ENCODE results near the gene BOC. TPM values are rescaled to one million over a fixed set of nuclear protein-coding genes. Genes with fewer than 3 reads are reported as not detected.

Gene BOC
- total RNA-seq, 2 experiments from 2014 or later = not detected

- Histone ChIP-seq H3K4me3 (ENCODE audit: low read length) (no peak overlapping the region), H3K27me3 (ENCODE audit: control insufficient read depth in 1 of 2, insufficient read depth in 2 of 2, low read length in 2 of 2) (peaks cover 27 to 47% of the 10 kb centered on the region in 2 experiments), H3K27ac (ENCODE audit: low read depth in 1 of 2, low read length in 2 of 2) (no peak overlapping the region), H3K36me3 (ENCODE audit: insufficient read depth, low read length) (no peaks in the 10 kb centered on the region), H3K4me1 (ENCODE audit: insufficient read depth, low read length) (peaks cover 7% of the 10 kb centered on the region), H3K9me3 (ENCODE audit: control insufficient read depth in 1 of 2, insufficient read depth in 1 of 2, low read length in 2 of 2) (no peaks in the 10 kb centered on the region)
- H3K36me3 Mint-ChIP-seq (ENCODE audit: low read depth) = no peaks in the 10 kb centered on the region
- peaks cover 11% of the 10 kb centered on the region for H3K4me1 Mint-ChIP-seq (ENCODE audit: low read depth)
- H3K27me3 Mint-ChIP-seq = peaks cover 67% of the 10 kb centered on the region
- TF ChIP-seq CTCF (IDR thresholded peaks at IDR 0.05) = no peak
- no peak overlapping the region for H3K27ac Mint-ChIP-seq
- ChIA-PET CTCF (no interaction called here), POLR2A (no interaction called here)
- ATAC-seq (ENCODE audit: poor library complexity) = no peak
- DNase-seq = no peak
- intact Hi-C loops (cut with DNase I, micrococcal nuclease) = no loop called here
- no peaks in the 10 kb centered on the region for H3K9me3 Mint-ChIP-seq
- H3K4me3 Mint-ChIP-seq = no peak overlapping the region
Measured at GRCh38 chr3:113213896-113214587, 2.7 kb downstream of the BOC start.

GRCh38 chr3:113214917-113215595 is 3.7 kb downstream of the BOC start:
- Mint-ChIP-seq H3K4me3 (no peak overlapping the region), H3K4me1 (ENCODE audit: low read depth) (peaks cover 11% of the 10 kb centered on the region), H3K36me3 (ENCODE audit: low read depth) (no peaks in the 10 kb centered on the region), H3K27me3 (peaks cover 57% of the 10 kb centered on the region), H3K9me3 (no peaks in the 10 kb centered on the region), H3K27ac (no peak overlapping the region)
- Histone ChIP-seq H3K9me3 (ENCODE audit: control insufficient read depth in 1 of 2, insufficient read depth in 1 of 2, low read length in 2 of 2) (no peaks in the 10 kb centered on the region), H3K4me3 (ENCODE audit: low read length) (no peak overlapping the region), H3K27me3 (ENCODE audit: control insufficient read depth in 1 of 2, insufficient read depth in 2 of 2, low read length in 2 of 2) (peaks cover 27 to 41% of the 10 kb centered on the region in 2 experiments), H3K4me1 (ENCODE audit: insufficient read depth, low read length) (peaks cover 7% of the 10 kb centered on the region), H3K27ac (ENCODE audit: low read depth in 1 of 2, low read length in 2 of 2) (no peak overlapping the region), H3K36me3 (ENCODE audit: insufficient read depth, low read length) (no peaks in the 10 kb centered on the region)
- ChIA-PET CTCF (no interaction called here), POLR2A (no interaction called here)
- DNase-seq = no peak
- no peak for ATAC-seq (ENCODE audit: poor library complexity)
- intact Hi-C loops (cut with DNase I, micrococcal nuclease) = no loop called here
- no peak for TF ChIP-seq CTCF (IDR thresholded peaks at IDR 0.05)

- no peaks in the 10 kb centered on the region for H3K9me3 Mint-ChIP-seq
- H3K4me3 Mint-ChIP-seq = no peak overlapping the region
- ChIA-PET CTCF (no interaction called here), POLR2A (no interaction called here)
- H3K27me3 ChIP-seq (ENCODE audit: control insufficient read depth in 1 of 2, insufficient read depth in 2 of 2, low read length in 2 of 2) = peaks cover 19 to 36% of the 10 kb centered on the region in 2 experiments
- H3K36me3 Mint-ChIP-seq (ENCODE audit: low read depth) = no peaks in the 10 kb centered on the region
- H3K27me3 Mint-ChIP-seq = peaks cover 47% of the 10 kb centered on the region
- DNase-seq (no peak), ATAC-seq (ENCODE audit: poor library complexity) (no peak)
- H3K4me1 ChIP-seq (ENCODE audit: insufficient read depth, low read length) = peaks cover 4% of the 10 kb centered on the region
- no peaks in the 10 kb centered on the region for H3K36me3 ChIP-seq (ENCODE audit: insufficient read depth, low read length)
- no peak overlapping the region for H3K27ac Mint-ChIP-seq
- no peak for TF ChIP-seq CTCF (IDR thresholded peaks at IDR 0.05)
- intact Hi-C loops (cut with DNase I, micrococcal nuclease) = no loop called here
- no peaks in the 10 kb centered on the region for H3K9me3 ChIP-seq (ENCODE audit: control insufficient read depth in 1 of 2, insufficient read depth in 1 of 2, low read length in 2 of 2)
- H3K27ac ChIP-seq (ENCODE audit: low read depth in 1 of 2, low read length in 2 of 2) = no peak overlapping the region
- H3K4me3 ChIP-seq (ENCODE audit: low read length) = no peak overlapping the region
- peaks cover 5% of the 10 kb centered on the region for H3K4me1 Mint-ChIP-seq (ENCODE audit: low read depth)
Measured at GRCh38 chr3:113216393-113216792, 5.0 kb downstream of the BOC start.

All from CD4-positive, alpha-beta T cell (primary cell).